HFFc6 (cell line): ENCODE data around the gene RTP3. TPM values are rescaled to one million over a fixed set of nuclear protein-coding genes. Genes with fewer than 3 reads are reported as not detected.

Source experiments
- DNase-seq: peaks from one replicate; pipeline ENCODE4 v3.0.0-alpha.2; 2018
- H3K27ac Mint-ChIP-seq: 2 replicates; pipeline ENCODE4 v1.8.0; 2020; ENCODE audit warnings: mild to moderate bottlenecking, mixed read lengths
- H3K27me3 Mint-ChIP-seq: 2 replicates; pipeline ENCODE4 v1.8.0; 2021; ENCODE audit warnings: mild to moderate bottlenecking, moderate library complexity, mixed read lengths; ENCODE audit not compliant: insufficient read depth
- H3K36me3 Mint-ChIP-seq: 2 replicates; pipeline ENCODE4 v1.8.0; 2021; ENCODE audit warnings: low read depth, mixed read lengths
- H3K4me1 Mint-ChIP-seq: 2 replicates; pipeline ENCODE4 v1.8.0; 2020; ENCODE audit warnings: low read depth, mixed read lengths
- H3K4me3 Mint-ChIP-seq: 2 replicates; pipeline ENCODE4 v1.8.0; 2020; ENCODE audit warnings: mild to moderate bottlenecking, moderate library complexity, mixed read lengths
- H3K9me3 Mint-ChIP-seq: 2 replicates; pipeline ENCODE4 v1.8.0; 2020; ENCODE audit warnings: mild to moderate bottlenecking, mixed read lengths
- total RNA-seq, 6 experiments: library from RNA; stranded (reverse); fragmentation: NEBNext Ultra II Directional; extraction: Animal tissue kit (Norgen Biotek cat#: 25700); gene quantifications; 2 replicates in 1 of 6; 3 replicates in 5 of 6; pipeline ENCODE4 v1.2.3, GENCODE V29; 2021
- TF ChIP-seq, protein P1 (sequence below): fragments of 200-600 bp; sonication (generic); IDR thresholded peaks from 2 replicates; pipeline ENCODE4 v1.5.0; 2021; ENCODE audit warnings: antibody characterized with exemption, mild to moderate bottlenecking

The RTP3 gene
- total RNA-seq, 6 experiments from 2014 or later: not detected

GRCh38 chr3:46540550-46540949 lies 42.8 kb downstream of the RTP3 start:
- H3K27me3 Mint-ChIP-seq: no peaks in the 10 kb centered on the region; the same call in 1 of the 2 replicates
- DNase-seq: no peak
- no peaks in the 10 kb centered on the region for H3K9me3 Mint-ChIP-seq
- no peak overlapping the region for H3K27ac Mint-ChIP-seq
- no peak overlapping the region for H3K4me3 Mint-ChIP-seq
- TF ChIP-seq, protein P1, sequence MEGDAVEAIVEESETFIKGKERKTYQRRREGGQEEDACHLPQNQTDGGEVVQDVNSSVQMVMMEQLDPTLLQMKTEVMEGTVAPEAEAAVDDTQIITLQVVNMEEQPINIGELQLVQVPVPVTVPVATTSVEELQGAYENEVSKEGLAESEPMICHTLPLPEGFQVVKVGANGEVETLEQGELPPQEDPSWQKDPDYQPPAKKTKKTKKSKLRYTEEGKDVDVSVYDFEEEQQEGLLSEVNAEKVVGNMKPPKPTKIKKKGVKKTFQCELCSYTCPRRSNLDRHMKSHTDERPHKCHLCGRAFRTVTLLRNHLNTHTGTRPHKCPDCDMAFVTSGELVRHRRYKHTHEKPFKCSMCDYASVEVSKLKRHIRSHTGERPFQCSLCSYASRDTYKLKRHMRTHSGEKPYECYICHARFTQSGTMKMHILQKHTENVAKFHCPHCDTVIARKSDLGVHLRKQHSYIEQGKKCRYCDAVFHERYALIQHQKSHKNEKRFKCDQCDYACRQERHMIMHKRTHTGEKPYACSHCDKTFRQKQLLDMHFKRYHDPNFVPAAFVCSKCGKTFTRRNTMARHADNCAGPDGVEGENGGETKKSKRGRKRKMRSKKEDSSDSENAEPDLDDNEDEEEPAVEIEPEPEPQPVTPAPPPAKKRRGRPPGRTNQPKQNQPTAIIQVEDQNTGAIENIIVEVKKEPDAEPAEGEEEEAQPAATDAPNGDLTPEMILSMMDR: no peak
- peaks cover 75% of the 10 kb centered on the region for H3K4me1 Mint-ChIP-seq
- H3K36me3 Mint-ChIP-seq: peaks cover 4% of the 10 kb centered on the region; the same call in 1 of the 2 replicates

- no peak for DNase-seq
- H3K27ac Mint-ChIP-seq: no peak overlapping the region
- no peaks in the 10 kb centered on the region for H3K36me3 Mint-ChIP-seq
- TF ChIP-seq, protein P1: no peak
- H3K4me3 Mint-ChIP-seq: no peak overlapping the region
- no peaks in the 10 kb centered on the region for H3K9me3 Mint-ChIP-seq
- H3K4me1 Mint-ChIP-seq: peaks cover 63% of the 10 kb centered on the region
- H3K27me3 Mint-ChIP-seq: peaks cover 2% of the 10 kb centered on the region; the same call in 1 of the 2 replicates
Observed at GRCh38 chr3:46541835-46542234, 44.1 kb downstream of the RTP3 start.

GRCh38 chr3:46542344-46542743 lies 44.6 kb downstream of the RTP3 start:
- Mint-ChIP-seq H3K4me1 (peaks cover 60% of the 10 kb centered on the region), H3K27ac (peak overlapping the region; percentile 31), H3K4me3 (no peak overlapping the region; the same call in 1 of the 2 replicates), H3K9me3 (no peaks in the 10 kb centered on the region), H3K27me3 (peaks cover 3% of the 10 kb centered on the region; the same call in 1 of the 2 replicates), H3K36me3 (no peaks in the 10 kb centered on the region)
- peak; percentile 27 for DNase-seq
- TF ChIP-seq, protein P1: no peak

DNA sequence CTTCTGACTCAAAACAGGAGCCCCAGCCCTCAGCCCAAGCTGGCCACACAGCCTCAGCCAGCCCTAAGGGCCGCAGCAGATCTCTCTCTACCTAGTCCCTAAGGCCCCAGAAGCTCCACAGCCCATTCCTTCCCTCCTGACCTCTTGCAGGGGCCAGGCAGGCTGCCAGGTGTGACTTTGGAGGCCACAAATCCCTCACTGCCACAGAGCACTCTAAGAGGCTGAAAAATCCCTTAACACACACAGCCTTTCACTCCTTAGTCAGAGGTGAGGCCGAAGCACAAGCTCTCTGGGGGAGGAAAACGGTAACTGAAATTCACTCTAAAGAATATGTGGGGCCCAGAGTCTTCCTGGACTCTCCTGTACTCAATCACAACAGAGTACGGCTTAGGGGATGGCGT lies 45.0 kb downstream of the RTP3 start:
- Mint-ChIP-seq H3K27ac (peak overlapping the region; percentile 31), H3K36me3 (no peaks in the 10 kb centered on the region), H3K4me1 (peaks cover 56% of the 10 kb centered on the region), H3K27me3 (peaks cover 3% of the 10 kb centered on the region; the same call in 1 of the 2 replicates), H3K4me3 (no peak overlapping the region), H3K9me3 (no peaks in the 10 kb centered on the region)
- no peak for DNase-seq
- TF ChIP-seq, protein P1: no peak

DNA sequence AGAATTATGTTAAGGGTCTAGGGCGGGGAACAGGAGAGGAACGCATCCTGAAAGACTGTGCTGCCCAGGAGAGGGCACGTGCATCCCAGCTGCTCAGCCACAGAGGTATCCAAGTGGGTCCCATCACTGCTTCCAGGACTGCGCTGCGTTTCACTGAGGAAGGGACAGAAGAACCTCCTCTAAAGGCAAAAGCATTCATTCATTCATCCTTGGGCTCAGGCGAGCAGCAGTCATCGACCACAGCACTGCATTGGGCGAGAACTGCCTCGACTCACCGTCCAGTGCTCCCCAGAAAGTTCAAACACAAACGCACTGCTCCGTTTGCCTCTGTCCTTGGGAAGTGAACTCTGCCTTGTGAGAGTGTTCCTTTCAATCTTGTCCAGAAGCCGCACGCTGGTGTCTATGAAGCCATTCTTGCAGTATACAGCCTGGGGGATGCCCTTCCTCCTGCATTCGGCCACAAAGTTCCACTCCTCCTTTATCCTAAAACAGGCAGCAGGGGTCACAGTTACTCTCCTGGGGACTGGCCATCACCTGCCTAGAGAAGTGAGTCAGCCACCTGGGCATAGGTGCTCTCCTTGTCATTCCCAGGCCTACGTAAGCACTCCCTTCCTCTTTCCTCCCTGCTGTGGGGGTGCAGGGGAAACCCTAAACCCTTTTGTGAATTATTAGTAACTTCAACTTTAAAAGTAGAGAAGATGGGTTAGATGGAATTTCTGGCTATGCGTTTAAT lies 47.2 kb downstream of the RTP3 start:
- no peaks in the 10 kb centered on the region for H3K36me3 Mint-ChIP-seq
- DNase-seq: no peak
- H3K4me1 Mint-ChIP-seq: peaks cover 51% of the 10 kb centered on the region
- no peak overlapping the region for H3K4me3 Mint-ChIP-seq
- TF ChIP-seq, protein P1: no peak
- no peaks in the 10 kb centered on the region for H3K9me3 Mint-ChIP-seq
- H3K27ac Mint-ChIP-seq: no peak overlapping the region; the same call in 1 of the 2 replicates
- peaks cover 3% of the 10 kb centered on the region; the same call in 1 of the 2 replicates for H3K27me3 Mint-ChIP-seq
